ENCODE data around the gene KCNMA1.

KCNMA1 gene

DNA sequence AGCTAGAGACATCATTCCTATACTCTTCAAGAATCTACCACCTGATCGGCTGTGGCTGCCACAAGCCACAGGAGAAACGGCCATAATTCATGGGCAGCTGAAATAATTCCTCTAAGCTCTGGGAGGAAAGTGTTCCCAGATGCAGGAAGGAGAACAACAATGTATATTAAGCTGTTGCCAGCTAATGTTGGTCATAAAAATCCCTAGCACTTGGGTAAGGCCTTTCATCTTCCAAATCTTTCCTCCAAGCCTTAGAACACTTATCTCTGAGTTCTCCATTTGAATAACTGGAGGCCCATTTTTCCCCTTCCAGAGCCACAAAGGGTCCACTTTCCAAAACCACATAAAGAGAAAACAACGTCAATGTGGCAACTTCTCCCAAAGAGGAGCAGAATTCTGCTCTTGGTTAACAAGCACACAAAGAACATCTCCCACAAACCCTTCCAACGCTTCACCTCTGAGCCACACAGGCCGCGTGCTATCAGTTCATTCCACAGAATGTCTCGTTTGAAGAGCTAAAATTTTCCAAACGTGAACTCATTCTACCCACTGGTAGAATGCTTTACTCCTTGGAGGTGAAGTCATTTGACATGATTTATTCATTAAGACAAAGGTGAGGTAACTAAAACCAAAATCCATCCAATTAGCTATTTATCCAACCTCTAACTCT, 11.2 kb downstream of the KCNMA1 start:
- DNase-seq (ENCODE audit: low read depth): no peak
- TF ChIP-seq, protein P1, sequence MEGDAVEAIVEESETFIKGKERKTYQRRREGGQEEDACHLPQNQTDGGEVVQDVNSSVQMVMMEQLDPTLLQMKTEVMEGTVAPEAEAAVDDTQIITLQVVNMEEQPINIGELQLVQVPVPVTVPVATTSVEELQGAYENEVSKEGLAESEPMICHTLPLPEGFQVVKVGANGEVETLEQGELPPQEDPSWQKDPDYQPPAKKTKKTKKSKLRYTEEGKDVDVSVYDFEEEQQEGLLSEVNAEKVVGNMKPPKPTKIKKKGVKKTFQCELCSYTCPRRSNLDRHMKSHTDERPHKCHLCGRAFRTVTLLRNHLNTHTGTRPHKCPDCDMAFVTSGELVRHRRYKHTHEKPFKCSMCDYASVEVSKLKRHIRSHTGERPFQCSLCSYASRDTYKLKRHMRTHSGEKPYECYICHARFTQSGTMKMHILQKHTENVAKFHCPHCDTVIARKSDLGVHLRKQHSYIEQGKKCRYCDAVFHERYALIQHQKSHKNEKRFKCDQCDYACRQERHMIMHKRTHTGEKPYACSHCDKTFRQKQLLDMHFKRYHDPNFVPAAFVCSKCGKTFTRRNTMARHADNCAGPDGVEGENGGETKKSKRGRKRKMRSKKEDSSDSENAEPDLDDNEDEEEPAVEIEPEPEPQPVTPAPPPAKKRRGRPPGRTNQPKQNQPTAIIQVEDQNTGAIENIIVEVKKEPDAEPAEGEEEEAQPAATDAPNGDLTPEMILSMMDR (IDR thresholded peaks at IDR 0.05; ENCODE audit: low read depth, low read length): no peak
- TF ChIP-seq MYC (IDR thresholded peaks at IDR 0.05; ENCODE audit: low read depth, low read length) (no peak), POLR2A (IDR thresholded peaks at IDR 0.05; ENCODE audit: extremely low read depth, insufficient read length) (no peak)
- TF ChIP-seq, protein P2, sequence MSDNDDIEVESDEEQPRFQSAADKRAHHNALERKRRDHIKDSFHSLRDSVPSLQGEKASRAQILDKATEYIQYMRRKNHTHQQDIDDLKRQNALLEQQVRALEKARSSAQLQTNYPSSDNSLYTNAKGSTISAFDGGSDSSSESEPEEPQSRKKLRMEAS (IDR thresholded peaks at IDR 0.05; ENCODE audit: low read depth, low read length): no peak
- H3K4me3 ChIP-seq (ENCODE audit: low read depth, low read length): no peak overlapping the region

DNA sequence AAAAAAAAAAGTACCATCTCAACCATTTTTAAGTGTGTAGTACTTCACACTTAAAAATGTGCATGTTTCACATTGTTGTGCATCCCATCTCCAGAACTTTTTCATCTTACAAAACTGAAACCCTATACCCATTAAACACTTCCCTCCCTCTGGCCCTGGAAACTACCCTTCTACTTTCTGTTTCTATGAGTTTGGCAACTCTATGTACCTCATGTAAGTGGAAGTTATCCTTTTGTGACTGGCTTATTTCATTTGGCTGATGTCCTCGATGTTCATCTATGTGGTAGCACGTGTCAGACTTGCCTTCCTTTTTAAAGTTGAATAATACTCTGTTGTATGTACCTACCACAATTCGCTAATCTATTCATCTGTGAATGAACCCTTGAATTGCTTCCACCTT, 12.2 kb downstream of the KCNMA1 start:
- no peak for DNase-seq (ENCODE audit: low read depth)
- TF ChIP-seq MYC (IDR thresholded peaks at IDR 0.05; ENCODE audit: low read depth, low read length): no peak
- no peak for TF ChIP-seq POLR2A (IDR thresholded peaks at IDR 0.05; ENCODE audit: extremely low read depth, insufficient read length)
- TF ChIP-seq, protein P1 (IDR thresholded peaks at IDR 0.05; ENCODE audit: low read depth, low read length): no peak
- TF ChIP-seq, protein P2 (IDR thresholded peaks at IDR 0.05; ENCODE audit: low read depth, low read length): no peak
- H3K4me3 ChIP-seq (ENCODE audit: low read depth, low read length): no peak overlapping the region

DNA sequence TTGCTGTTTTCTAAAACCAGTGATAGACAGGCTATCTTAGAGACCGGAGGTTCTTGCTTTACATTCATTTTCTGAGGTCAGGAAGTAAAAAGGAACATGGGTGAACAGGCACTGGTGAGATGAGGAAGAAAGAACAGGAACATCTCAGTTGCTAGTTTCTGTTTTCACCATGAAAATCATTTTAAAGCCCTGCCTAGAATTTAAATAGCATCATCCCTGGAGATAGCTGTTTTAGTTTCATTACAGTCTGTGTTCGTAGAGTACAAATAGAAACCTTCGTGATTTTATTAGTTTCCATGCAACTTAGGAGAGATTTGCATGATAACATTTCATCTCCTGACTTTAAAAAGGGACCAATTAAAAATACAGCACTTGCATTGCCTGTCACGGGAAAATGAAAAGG, 14.7 kb downstream of the KCNMA1 start:
- H3K4me3 ChIP-seq (ENCODE audit: low read depth, low read length): no peak overlapping the region
- TF ChIP-seq POLR2A (IDR thresholded peaks at IDR 0.05; ENCODE audit: extremely low read depth, insufficient read length) (no peak), MYC (IDR thresholded peaks at IDR 0.05; ENCODE audit: low read depth, low read length) (no peak)
- TF ChIP-seq, protein P2 (IDR thresholded peaks at IDR 0.05; ENCODE audit: low read depth, low read length): no peak
- DNase-seq (ENCODE audit: low read depth): peak; percentile 29

DNA sequence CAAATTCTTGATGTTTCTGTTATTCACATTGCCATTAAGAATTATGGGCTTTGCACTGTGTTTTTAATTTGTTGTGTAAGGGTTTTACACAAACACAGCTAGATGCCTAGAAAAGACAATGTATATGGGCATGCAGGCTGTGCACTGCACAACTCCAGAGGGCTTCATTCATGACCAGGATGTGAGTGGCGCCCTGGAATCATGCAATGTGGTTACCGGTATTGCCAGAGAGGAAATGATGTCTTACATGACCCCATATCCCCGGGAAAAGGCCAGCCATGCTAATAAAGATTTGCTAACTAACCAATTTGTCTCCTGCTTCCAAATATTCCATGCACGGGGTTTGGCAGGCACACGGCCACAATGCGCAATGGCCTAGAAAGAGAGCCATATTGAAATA, 16.9 kb downstream of the KCNMA1 start:
- peak; percentile 56 for DNase-seq (ENCODE audit: low read depth)
- no peak overlapping the region for H3K4me3 ChIP-seq (ENCODE audit: low read depth, low read length)
- TF ChIP-seq, protein P2 (IDR thresholded peaks at IDR 0.05; ENCODE audit: low read depth, low read length): no peak
- TF ChIP-seq POLR2A (IDR thresholded peaks at IDR 0.05; ENCODE audit: extremely low read depth, insufficient read length): no peak
- no peak for TF ChIP-seq MYC (IDR thresholded peaks at IDR 0.05; ENCODE audit: low read depth, low read length)
- TF ChIP-seq, protein P1 (IDR thresholded peaks at IDR 0.05; ENCODE audit: low read depth, low read length): no peak

DNA sequence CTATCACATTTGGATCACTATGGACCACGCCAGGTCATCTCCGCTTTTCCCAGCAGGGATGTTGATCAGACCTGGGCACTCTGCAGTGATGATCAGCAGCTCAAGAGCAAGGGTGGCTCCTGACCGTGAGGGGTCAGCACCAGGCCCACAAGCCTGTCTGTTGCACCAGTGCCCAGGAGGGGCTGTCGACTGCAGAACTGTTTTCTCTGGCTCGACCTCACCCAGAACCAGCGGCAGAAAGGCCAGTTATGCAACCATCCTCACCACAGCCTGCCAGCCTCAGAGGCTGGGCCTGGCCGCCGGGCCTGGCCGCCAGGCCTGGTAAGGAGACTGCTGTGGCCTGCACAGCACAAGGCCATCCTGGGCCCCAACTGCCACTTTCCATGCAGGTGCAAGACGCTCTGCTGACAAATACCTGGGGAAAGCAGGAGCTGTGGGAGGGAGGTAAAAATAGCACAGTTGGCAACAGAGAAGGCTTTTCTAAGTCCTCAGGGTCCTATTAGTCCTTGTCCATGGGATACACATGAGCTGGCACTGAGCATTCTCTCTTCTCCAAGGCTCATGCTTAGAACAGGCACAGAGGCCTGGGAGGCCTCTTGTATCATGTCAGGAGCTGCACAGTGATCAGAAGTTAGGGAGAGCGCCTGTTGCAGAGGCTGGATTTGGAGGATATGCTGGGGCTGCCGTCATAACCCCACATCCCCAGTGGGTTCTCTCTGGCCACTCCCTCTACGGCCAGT, 17.5 kb downstream of the KCNMA1 start:
- no peak overlapping the region for H3K4me3 ChIP-seq (ENCODE audit: low read depth, low read length)
- peak; percentile 46 for DNase-seq (ENCODE audit: low read depth)
- TF ChIP-seq, protein P1 (IDR thresholded peaks at IDR 0.05; ENCODE audit: low read depth, low read length): no peak
- TF ChIP-seq POLR2A (IDR thresholded peaks at IDR 0.05; ENCODE audit: extremely low read depth, insufficient read length): no peak
- TF ChIP-seq, protein P2 (IDR thresholded peaks at IDR 0.05; ENCODE audit: low read depth, low read length): 0 out of 2 replicates have a peak, but pooled peaks have one; percentile 3

DNA sequence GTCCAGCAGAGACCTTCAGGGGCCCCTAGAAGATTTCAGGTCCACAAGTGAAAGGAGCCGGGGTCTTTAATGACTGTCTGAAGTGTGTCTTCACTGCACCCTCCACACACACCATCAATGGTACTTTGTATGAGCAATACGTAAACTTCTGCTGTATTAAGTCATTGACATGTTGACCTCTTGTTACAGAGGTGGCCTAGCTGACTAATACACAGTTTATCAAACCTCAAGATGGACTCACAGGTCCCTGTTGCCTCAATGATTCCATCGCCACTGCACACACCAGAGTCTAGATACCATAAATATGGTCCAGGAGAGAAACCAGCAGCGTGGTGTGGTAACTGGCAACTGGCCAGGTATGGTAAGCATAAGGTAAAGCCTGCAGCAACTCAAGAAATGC, 19.5 kb downstream of the KCNMA1 start:
- TF ChIP-seq, protein P1 (IDR thresholded peaks at IDR 0.05; ENCODE audit: low read depth, low read length): no peak
- TF ChIP-seq POLR2A (IDR thresholded peaks at IDR 0.05; ENCODE audit: extremely low read depth, insufficient read length) (no peak), MYC (IDR thresholded peaks at IDR 0.05; ENCODE audit: low read depth, low read length) (no peak)
- TF ChIP-seq, protein P2 (IDR thresholded peaks at IDR 0.05; ENCODE audit: low read depth, low read length): no peak
- DNase-seq (ENCODE audit: low read depth): no peak

More for the DNA sequence above, 19.5 kb downstream of the KCNMA1 start:
- H3K4me3 ChIP-seq (ENCODE audit: low read depth, low read length): no peak overlapping the region

All from NB4 (cell line).